Measurements from ENCODE around the gene FOXJ1.

The FOXJ1 gene

GRCh38 chr17:76089680-76090516, 51.1 kb downstream of the FOXJ1 start:
- no peak for DNase-seq

- DNase-seq: no peak
Observed at GRCh38 chr17:76088868-76089576, 52.0 kb downstream of the FOXJ1 start.

DNA sequence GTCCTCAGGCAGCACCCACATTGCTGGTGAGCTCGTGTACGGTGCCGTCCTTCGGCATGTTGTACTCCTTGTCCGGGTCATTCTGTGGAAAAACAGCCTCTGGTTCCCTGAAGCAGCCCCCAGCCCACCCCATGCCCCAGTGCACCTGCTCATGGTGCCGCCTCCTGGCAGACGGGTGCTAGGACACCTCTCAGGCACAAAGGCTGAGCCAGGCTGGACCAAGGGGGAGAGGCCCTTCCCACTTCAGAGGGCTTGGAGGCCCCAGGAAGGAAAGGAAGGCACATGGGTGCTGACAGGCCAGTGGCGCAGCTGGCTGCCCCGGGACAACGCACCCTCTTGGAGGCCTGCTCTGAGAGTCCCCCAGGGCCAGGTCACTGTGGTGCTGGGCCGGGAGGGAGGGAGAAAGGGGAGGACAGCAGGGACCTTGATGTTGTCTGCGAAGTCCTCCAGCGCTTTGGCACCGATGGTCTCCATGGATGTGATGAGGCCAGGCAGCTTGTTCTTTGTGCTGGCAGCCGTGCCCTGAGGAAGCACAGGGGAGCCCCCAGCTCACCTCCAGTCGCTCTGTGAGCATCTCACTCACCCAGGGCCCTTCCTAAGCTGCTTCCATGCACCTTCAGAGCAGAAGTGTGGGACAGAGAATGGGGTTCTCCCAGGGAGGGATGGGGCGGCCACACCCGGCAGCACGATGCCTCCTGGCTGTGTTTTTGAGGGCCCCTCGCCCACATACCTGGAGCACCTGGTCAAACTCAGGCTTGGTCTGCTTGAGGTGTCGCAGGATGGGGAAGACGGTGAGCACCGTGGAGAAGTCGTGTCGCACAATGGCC, 52.8 kb downstream of the FOXJ1 start:
- DNase-seq: no peak

DNA sequence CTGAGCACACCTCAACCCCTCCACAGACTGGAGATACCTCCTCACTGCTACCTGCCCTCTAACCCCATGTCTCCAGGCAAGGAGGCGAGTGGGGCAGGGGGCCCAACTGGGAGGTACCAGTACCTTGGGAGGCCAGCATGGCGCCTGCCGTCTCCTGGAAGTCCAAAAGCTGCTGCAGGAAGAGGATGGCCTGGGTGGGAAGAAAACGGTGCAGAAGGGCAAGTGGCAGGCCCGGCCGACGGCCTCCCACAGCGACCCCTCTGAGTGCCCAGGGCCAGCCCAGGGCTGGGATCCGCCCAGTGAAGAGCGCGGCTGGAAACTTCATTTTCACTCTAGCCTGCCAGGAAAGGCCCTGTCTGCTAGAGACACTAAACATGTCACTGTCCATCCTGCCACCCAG, 53.5 kb downstream of the FOXJ1 start:
- no peak for DNase-seq

GRCh38 chr17:76086384-76086783, 54.7 kb downstream of the FOXJ1 start:
- DNase-seq: no peak

Data from CD4-positive, alpha-beta T cell treated with Interferon gamma for 1 hour (primary cell).